HepG2 (cell line): ENCODE results near the gene PGPEP1. TPM values are rescaled to one million over a fixed set of nuclear protein-coding genes. Genes with fewer than 3 reads are reported as not detected.

Experiments used
- ETV6 ChIP-seq: sonication (generic); formaldehyde crosslinking; conservative IDR thresholded peaks from 2 replicates; pipeline ENCODE4 v1.4.0; 2020; ENCODE audit warnings: missing genetic modification reagents
- FOXO1 ChIP-seq: sonication (generic); formaldehyde crosslinking; IDR thresholded peaks from 2 replicates; pipeline ENCODE4 v1.4.0; 2020; ENCODE audit warnings: missing genetic modification reagents
- GATAD1 ChIP-seq: IDR thresholded peaks from 2 replicates; pipeline ENCODE4 v1.6.1; 2016; ENCODE audit warnings: missing genetic modification reagents, missing compliant biosample characterization
- GPN1 ChIP-seq: sonication (generic); formaldehyde crosslinking; IDR thresholded peaks from 2 replicates; pipeline ENCODE4 v1.5.1; 2020; ENCODE audit warnings: missing genetic modification reagents, borderline replicate concordance
- HNRNPL ChIP-seq: fragments of 200-400 bp; formaldehyde crosslinking; IDR thresholded peaks from 2 replicates; pipeline ENCODE4 v1.6.1; 2017; ENCODE audit warnings: mild to moderate bottlenecking, low read depth, low read length
- KLF15 ChIP-seq: sonication (generic); formaldehyde crosslinking; IDR thresholded peaks from 2 replicates; pipeline ENCODE4 v1.8.1; 2023; ENCODE audit warnings: borderline replicate concordance, mild to moderate bottlenecking, inconsistent platforms, missing genetic modification reagents, mixed read lengths
- MYNN ChIP-seq: sonication (generic); formaldehyde crosslinking; IDR thresholded peaks from 2 replicates; pipeline ENCODE4 v1.4.0; 2020; ENCODE audit warnings: mild to moderate bottlenecking, low read depth, missing genetic modification reagents
- NR1H2 ChIP-seq: sonication (generic); formaldehyde crosslinking; IDR thresholded peaks from 2 replicates; pipeline ENCODE4 v1.8.1; 2022; ENCODE audit warnings: low read depth, missing genetic modification reagents, borderline replicate concordance
- PRPF4 ChIP-seq: fragments of 200-400 bp; formaldehyde crosslinking; IDR thresholded peaks from 2 replicates; pipeline ENCODE4 v1.6.1; 2016; ENCODE audit warnings: low read length, low read depth; ENCODE audit not compliant: poor library complexity, severe bottlenecking
- SRF ChIP-seq: IDR thresholded peaks from 2 replicates; pipeline ENCODE4 v1.6.1; 2011; ENCODE audit warnings: mild to moderate bottlenecking, low read depth, low read length, moderate library complexity
- TEAD3 ChIP-seq: optimal IDR thresholded peaks from 2 replicates; pipeline ENCODE3; 2016; ENCODE audit warnings: borderline replicate concordance
- ZNF136 ChIP-seq: sonication (generic); formaldehyde crosslinking; IDR thresholded peaks from 2 replicates; pipeline ENCODE4 v1.8.1; 2022; ENCODE audit warnings: low read depth, mild to moderate bottlenecking, moderate library complexity, missing genetic modification reagents
- ZNF839 ChIP-seq: sonication (generic); formaldehyde crosslinking; IDR thresholded peaks from 2 replicates; pipeline ENCODE4 v1.4.0; 2020; ENCODE audit warnings: missing genetic modification reagents, mild to moderate bottlenecking, borderline replicate concordance
- ZSCAN30 ChIP-seq: sonication (generic); formaldehyde crosslinking; IDR thresholded peaks from 2 replicates; pipeline ENCODE4 v1.5.0; 2020; ENCODE audit warnings: mild to moderate bottlenecking, missing genetic modification reagents
- polyA plus RNA-seq, 8 experiments: library from polyadenylated mRNA; depleted of rRNA in 3 of 8; stranded (reverse) in 7 of 8; unstranded in 1 of 8; fragments of >200 nt; fragmentation: Illumina TruSeq in 4 of 8; extraction: Trizol in 4 of 8; gene quantifications; 2 replicates each; pipeline versions ENCODE4 v1.2.1 to v1.2.3, GENCODE V29; 2011 to 2016; ENCODE audit warnings: low read depth in 4 of 8, missing spikeins in 1 of 8, mixed read lengths in 1 of 8; ENCODE audit not compliant: insufficient read depth in 1 of 8
- total RNA-seq, 5 experiments: library from RNA; depleted of rRNA; stranded (reverse); fragments of >200 nt; fragmentation: Illumina TruSeq; extraction: Trizol; gene quantifications; 2 replicates each; pipeline ENCODE4 v1.2.3, GENCODE V29; 2016; ENCODE audit warnings: low read depth in 1 of 5
- TF ChIP-seq, protein P1 (sequence below): sonication (generic); formaldehyde crosslinking; IDR thresholded peaks from 2 replicates; pipeline ENCODE4 v1.4.0; 2020; ENCODE audit warnings: missing genetic modification reagents
- TF ChIP-seq, protein P2 (sequence below): sonication (generic); formaldehyde crosslinking; IDR thresholded peaks from 2 replicates; pipeline ENCODE4 v1.4.0; 2020; ENCODE audit warnings: mild to moderate bottlenecking, missing genetic modification reagents
- TF ChIP-seq, protein P3 (sequence below): IDR thresholded peaks from 2 replicates; pipeline ENCODE4 v1.6.1; 2016; ENCODE audit warnings: mild to moderate bottlenecking, missing biosample characterization, missing genetic modification reagents
- TF ChIP-seq, protein P4 (sequence below): sonication (generic); formaldehyde crosslinking; IDR thresholded peaks from 2 replicates; pipeline ENCODE4 v1.5.0; 2020; ENCODE audit warnings: mild to moderate bottlenecking, missing genetic modification reagents
- TF ChIP-seq, protein P5 (sequence below): sonication (generic); formaldehyde crosslinking; IDR thresholded peaks from 2 replicates; pipeline ENCODE4 v1.4.0; 2020; ENCODE audit warnings: missing genetic modification reagents
- TF ChIP-seq, protein P6 (sequence below): sonication (generic); formaldehyde crosslinking; IDR thresholded peaks from 2 replicates; pipeline ENCODE4 v1.9.0; 2021; ENCODE audit warnings: missing genetic modification reagents, mild to moderate bottlenecking, borderline replicate concordance

PGPEP1 gene
- total and polyA plus RNA-seq, 2 of the 13 experiments (the other 11 are each of a cell fraction or from before 2014, with no cell fraction given) = 53.1 to 56.6 TPM

DNA sequence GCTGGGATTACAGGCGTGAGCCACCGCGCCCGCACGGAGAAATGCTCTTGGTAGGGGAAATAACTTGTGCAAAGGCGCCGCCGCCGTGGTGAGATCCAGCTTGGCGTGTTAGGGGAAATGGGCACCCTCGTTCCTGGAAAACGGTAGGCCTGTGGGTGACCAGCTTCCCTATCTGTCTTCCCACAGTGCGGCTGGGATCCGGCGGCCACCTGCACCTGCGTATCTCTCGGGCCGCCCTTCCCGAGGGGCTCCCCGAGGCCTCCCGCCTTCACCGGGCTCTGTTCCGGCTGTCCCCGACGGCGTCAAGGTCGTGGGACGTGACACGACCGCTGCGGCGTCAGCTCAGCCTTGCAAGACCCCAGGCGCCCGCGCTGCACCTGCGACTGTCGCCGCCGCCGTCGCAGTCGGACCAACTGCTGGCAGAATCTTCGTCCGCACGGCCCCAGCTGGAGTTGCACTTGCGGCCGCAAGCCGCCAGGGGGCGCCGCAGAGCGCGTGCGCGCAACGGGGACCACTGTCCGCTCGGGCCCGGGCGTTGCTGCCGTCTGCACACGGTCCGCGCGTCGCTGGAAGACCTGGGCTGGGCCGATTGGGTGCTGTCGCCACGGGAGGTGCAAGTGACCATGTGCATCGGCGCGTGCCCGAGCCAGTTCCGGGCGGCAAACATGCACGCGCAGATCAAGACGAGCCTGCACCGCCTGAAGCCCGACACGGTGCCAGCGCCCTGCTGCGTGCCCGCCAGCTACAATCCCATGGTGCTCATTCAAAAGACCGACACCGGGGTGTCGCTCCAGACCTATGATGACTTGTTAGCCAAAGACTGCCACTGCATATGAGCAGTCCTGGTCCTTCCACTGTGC, 47.9 kb downstream of the PGPEP1 start (continued):
- TF ChIP-seq, protein P1, sequence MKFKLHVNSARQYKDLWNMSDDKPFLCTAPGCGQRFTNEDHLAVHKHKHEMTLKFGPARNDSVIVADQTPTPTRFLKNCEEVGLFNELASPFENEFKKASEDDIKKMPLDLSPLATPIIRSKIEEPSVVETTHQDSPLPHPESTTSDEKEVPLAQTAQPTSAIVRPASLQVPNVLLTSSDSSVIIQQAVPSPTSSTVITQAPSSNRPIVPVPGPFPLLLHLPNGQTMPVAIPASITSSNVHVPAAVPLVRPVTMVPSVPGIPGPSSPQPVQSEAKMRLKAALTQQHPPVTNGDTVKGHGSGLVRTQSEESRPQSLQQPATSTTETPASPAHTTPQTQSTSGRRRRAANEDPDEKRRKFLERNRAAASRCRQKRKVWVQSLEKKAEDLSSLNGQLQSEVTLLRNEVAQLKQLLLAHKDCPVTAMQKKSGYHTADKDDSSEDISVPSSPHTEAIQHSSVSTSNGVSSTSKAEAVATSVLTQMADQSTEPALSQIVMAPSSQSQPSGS (CRISPR knock-in tag) = no peak; the same call in 1 of the 2 replicates
- TF ChIP-seq MYNN (CRISPR knock-in tag) = no peak
- TF ChIP-seq NR1H2 (CRISPR knock-in tag) = no peak
- TF ChIP-seq, protein P2, sequence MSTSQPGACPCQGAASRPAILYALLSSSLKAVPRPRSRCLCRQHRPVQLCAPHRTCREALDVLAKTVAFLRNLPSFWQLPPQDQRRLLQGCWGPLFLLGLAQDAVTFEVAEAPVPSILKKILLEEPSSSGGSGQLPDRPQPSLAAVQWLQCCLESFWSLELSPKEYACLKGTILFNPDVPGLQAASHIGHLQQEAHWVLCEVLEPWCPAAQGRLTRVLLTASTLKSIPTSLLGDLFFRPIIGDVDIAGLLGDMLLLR = peak; percentile 87
- no peak; the same call in 1 of the 2 replicates for TF ChIP-seq KLF15 (CRISPR knock-in tag)
- TF ChIP-seq TEAD3 (CRISPR knock-in tag) = peak; percentile 7
- no peak for TF ChIP-seq SRF
- TF ChIP-seq, protein P3, sequence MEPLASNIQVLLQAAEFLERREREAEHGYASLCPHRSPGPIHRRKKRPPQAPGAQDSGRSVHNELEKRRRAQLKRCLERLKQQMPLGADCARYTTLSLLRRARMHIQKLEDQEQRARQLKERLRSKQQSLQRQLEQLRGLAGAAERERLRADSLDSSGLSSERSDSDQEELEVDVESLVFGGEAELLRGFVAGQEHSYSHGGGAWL = peak; percentile 64
- no peak for TF ChIP-seq ETV6 (CRISPR knock-in tag)
- TF ChIP-seq, protein P4, sequence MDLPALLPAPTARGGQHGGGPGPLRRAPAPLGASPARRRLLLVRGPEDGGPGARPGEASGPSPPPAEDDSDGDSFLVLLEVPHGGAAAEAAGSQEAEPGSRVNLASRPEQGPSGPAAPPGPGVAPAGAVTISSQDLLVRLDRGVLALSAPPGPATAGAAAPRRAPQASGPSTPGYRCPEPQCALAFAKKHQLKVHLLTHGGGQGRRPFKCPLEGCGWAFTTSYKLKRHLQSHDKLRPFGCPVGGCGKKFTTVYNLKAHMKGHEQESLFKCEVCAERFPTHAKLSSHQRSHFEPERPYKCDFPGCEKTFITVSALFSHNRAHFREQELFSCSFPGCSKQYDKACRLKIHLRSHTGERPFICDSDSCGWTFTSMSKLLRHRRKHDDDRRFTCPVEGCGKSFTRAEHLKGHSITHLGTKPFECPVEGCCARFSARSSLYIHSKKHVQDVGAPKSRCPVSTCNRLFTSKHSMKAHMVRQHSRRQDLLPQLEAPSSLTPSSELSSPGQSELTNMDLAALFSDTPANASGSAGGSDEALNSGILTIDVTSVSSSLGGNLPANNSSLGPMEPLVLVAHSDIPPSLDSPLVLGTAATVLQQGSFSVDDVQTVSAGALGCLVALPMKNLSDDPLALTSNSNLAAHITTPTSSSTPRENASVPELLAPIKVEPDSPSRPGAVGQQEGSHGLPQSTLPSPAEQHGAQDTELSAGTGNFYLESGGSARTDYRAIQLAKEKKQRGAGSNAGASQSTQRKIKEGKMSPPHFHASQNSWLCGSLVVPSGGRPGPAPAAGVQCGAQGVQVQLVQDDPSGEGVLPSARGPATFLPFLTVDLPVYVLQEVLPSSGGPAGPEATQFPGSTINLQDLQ (CRISPR knock-in tag) = peak; percentile 83
- TF ChIP-seq, protein P5, sequence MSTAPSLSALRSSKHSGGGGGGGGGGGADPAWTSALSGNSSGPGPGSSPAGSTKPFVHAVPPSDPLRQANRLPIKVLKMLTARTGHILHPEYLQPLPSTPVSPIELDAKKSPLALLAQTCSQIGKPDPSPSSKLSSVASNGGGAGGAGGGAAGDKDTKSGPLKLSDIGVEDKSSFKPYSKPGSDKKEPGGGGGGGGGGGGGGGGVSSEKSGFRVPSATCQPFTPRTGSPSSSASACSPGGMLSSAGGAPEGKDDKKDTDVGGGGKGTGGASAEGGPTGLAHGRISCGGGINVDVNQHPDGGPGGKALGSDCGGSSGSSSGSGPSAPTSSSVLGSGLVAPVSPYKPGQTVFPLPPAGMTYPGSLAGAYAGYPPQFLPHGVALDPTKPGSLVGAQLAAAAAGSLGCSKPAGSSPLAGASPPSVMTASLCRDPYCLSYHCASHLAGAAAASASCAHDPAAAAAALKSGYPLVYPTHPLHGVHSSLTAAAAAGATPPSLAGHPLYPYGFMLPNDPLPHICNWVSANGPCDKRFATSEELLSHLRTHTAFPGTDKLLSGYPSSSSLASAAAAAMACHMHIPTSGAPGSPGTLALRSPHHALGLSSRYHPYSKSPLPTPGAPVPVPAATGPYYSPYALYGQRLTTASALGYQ (CRISPR knock-in tag) = peak; percentile 82; the same call in 1 of the 2 replicates
- TF ChIP-seq GATAD1 = peak; percentile 54; the same call in 1 of the 2 replicates
- no peak for TF ChIP-seq FOXO1 (CRISPR knock-in tag)
- peak; percentile 53; the same call in 1 of the 2 replicates for TF ChIP-seq GPN1 (CRISPR knock-in tag)
- no peak for TF ChIP-seq ZNF839 (CRISPR knock-in tag)
- TF ChIP-seq, protein P6, sequence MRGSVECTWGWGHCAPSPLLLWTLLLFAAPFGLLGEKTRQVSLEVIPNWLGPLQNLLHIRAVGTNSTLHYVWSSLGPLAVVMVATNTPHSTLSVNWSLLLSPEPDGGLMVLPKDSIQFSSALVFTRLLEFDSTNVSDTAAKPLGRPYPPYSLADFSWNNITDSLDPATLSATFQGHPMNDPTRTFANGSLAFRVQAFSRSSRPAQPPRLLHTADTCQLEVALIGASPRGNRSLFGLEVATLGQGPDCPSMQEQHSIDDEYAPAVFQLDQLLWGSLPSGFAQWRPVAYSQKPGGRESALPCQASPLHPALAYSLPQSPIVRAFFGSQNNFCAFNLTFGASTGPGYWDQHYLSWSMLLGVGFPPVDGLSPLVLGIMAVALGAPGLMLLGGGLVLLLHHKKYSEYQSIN (CRISPR knock-in tag) = peak; percentile 80; the same call in 1 of the 2 replicates
- peak; percentile 46 for TF ChIP-seq PRPF4
- peak; percentile 80 for TF ChIP-seq HNRNPL
- 0 out of 2 replicates have a peak, but pooled peaks have one; percentile 36 for TF ChIP-seq ZNF136 (CRISPR knock-in tag)
- peak; percentile 47; the same call in 1 of the 2 replicates for TF ChIP-seq ZSCAN30 (CRISPR knock-in tag)
